H1 (cell line): ENCODE measurements around the gene MAML3. TPM values are rescaled to one million over a fixed set of nuclear protein-coding genes. Genes with fewer than 3 reads are reported as not detected.

Experiments
- CTCF ChIA-PET: fragments of 300-600 bp; sonication (Branson Sonifier 250); formaldehyde crosslinking; loops from one replicate; lab custom pipeline; 2021; ENCODE audit not compliant: partially characterized antibody; lab: Charles Lee
- POLR2A ChIA-PET: fragments of 300-600 bp; sonication (Branson Sonifier 250); formaldehyde crosslinking; loops from one replicate; lab custom pipeline; 2021; ENCODE audit warnings: inconsistent platforms; ENCODE audit not compliant: partially characterized antibody; lab: Charles Lee
- DNase-seq, 2 experiments: peaks; one replicate each; pipeline versions ENCODE4 v3.0.0 to v3.0.0-alpha.2; 2010 to 2022; ENCODE audit warnings: low spot score in 2 of 2, low read depth in 1 of 2, mixed read lengths in 1 of 2
- FAIRE-seq: peaks from 2 replicates; lab custom pipeline; 2011; peaks lifted over from hg19 to GRCh38; lab: Jason Lieb, UNC
- H2AFZ ChIP-seq: 2 replicates; pipeline ENCODE4 v1.8.1; 2012; ENCODE audit warnings: low read length, inconsistent platforms
- H2AK5ac ChIP-seq: 2 replicates; pipeline ENCODE4 v1.6.1; 2013; ENCODE audit warnings: low read depth, low read length
- H2BK120ac ChIP-seq: replicated peaks from 2 replicates; pipeline ENCODE3; 2013; ENCODE audit warnings: low read depth, low read length, inconsistent platforms
- H2BK12ac ChIP-seq: 2 replicates; pipeline ENCODE4 v1.6.1; 2013; ENCODE audit warnings: low read depth, low read length
- H2BK15ac ChIP-seq: 2 replicates; pipeline ENCODE4 v1.6.1; 2013; ENCODE audit warnings: low read length
- H2BK20ac ChIP-seq: 2 replicates; pipeline ENCODE4 v1.6.1; 2013; ENCODE audit warnings: low read length
- H2BK5ac ChIP-seq: 2 replicates; pipeline ENCODE4 v1.6.1; 2013; ENCODE audit warnings: low read depth, low read length
- H3K14ac ChIP-seq: 2 replicates; pipeline ENCODE4 v1.6.1; 2013; ENCODE audit warnings: inconsistent platforms; ENCODE audit not compliant: insufficient read length
- H3K18ac ChIP-seq: 2 replicates; pipeline ENCODE4 v1.6.1; 2013; ENCODE audit warnings: low read length; ENCODE audit errors: extremely low read depth
- H3K23ac ChIP-seq: 2 replicates; pipeline ENCODE4 v1.6.1; 2013; ENCODE audit warnings: inconsistent platforms; ENCODE audit not compliant: insufficient read length
- H3K23me2 ChIP-seq: 2 replicates; pipeline ENCODE4 v1.6.1; 2013; ENCODE audit warnings: low read depth, low read length
- H3K27ac ChIP-seq: 2 replicates; pipeline ENCODE4 v1.6.1; 2011; ENCODE audit warnings: low read depth, low read length, inconsistent platforms
- H3K27me3 ChIP-seq, 4 experiments: replicated peaks in 1 of 4; 1 replicate in 1 of 4; 2 replicates in 3 of 4; pipeline versions ENCODE4 v1.6.1 to v1.8.1; 2011 to 2013; ENCODE audit warnings: low read length in 3 of 4, mild to moderate bottlenecking in 3 of 4, inconsistent platforms in 2 of 4, mixed read lengths in 2 of 4, moderate library complexity in 1 of 4; ENCODE audit not compliant: control insufficient read depth in 3 of 4, insufficient read depth in 3 of 4; ENCODE audit errors: extremely low read depth in 1 of 4
- H3K36me3 ChIP-seq, 4 experiments: 2 replicates each; pipeline versions ENCODE4 v1.6.1 to v1.8.1; 2011 to 2013; ENCODE audit warnings: mild to moderate bottlenecking in 4 of 4, low read length in 3 of 4, moderate library complexity in 2 of 4, control low read depth in 1 of 4, inconsistent platforms in 1 of 4; ENCODE audit not compliant: insufficient read depth in 4 of 4, control insufficient read depth in 2 of 4
- H3K4ac ChIP-seq: replicated peaks from 2 replicates; pipeline ENCODE3; 2013; ENCODE audit warnings: low read length, low read depth, mixed read lengths, inconsistent platforms; ENCODE audit not compliant: insufficient read length
- H3K4me1 ChIP-seq, 4 experiments: replicated peaks in 1 of 4; 1 replicate in 1 of 4; 2 replicates in 3 of 4; pipeline versions ENCODE4 v1.6.1 to v1.8.1; 2011 to 2013; ENCODE audit warnings: low read length in 3 of 4, inconsistent platforms in 2 of 4, mixed read lengths in 1 of 4; ENCODE audit not compliant: insufficient read depth in 4 of 4, control insufficient read depth in 3 of 4
- H3K4me2 ChIP-seq, 2 experiments: 2 replicates each; pipeline versions ENCODE4 v1.6.1 to v1.8.1; 2011 to 2013; ENCODE audit warnings: low read depth in 2 of 2, low read length in 2 of 2, control low read depth in 1 of 2, inconsistent platforms in 1 of 2, mild to moderate bottlenecking in 1 of 2; ENCODE audit not compliant: insufficient read depth in 1 of 2
- H3K4me3 ChIP-seq, 4 experiments: fragments of 200-600, 300-600 bp in 1 of 4; sonication (generic), shearing (Covaris generic), sonication (Bioruptor Twin) in 1 of 4; 2 replicates each; pipeline versions ENCODE4 v1.5.1 to v1.8.1; 2011 to 2016; ENCODE audit warnings: low read length in 4 of 4, low read depth in 3 of 4, control low read depth in 2 of 4, inconsistent platforms in 2 of 4, mild to moderate bottlenecking in 2 of 4, mixed read lengths in 1 of 4, moderate library complexity in 1 of 4; ENCODE audit not compliant: insufficient read depth in 2 of 4; ENCODE audit errors: extremely low read depth in 1 of 4
- H3K56ac ChIP-seq: replicated peaks from 2 replicates; pipeline ENCODE3; 2013; ENCODE audit warnings: low read depth, mild to moderate bottlenecking, mixed read lengths, low read length, inconsistent platforms; ENCODE audit not compliant: insufficient read length
- H3K79me1 ChIP-seq: 2 replicates; pipeline ENCODE4 v1.6.1; 2013; ENCODE audit warnings: low read depth, low read length, control low read depth
- H3K79me2 ChIP-seq, 2 experiments: 2 replicates each; pipeline versions ENCODE4 v1.6.1 to v1.8.1; 2012 to 2013; ENCODE audit warnings: low read length in 2 of 2, mild to moderate bottlenecking in 2 of 2, inconsistent platforms in 1 of 2; ENCODE audit not compliant: insufficient read depth in 2 of 2, control insufficient read depth in 1 of 2
- H3K9ac ChIP-seq, 4 experiments: replicated peaks in 1 of 4; 1 replicate in 1 of 4; 2 replicates in 3 of 4; pipeline versions ENCODE4 v1.6.1 to v1.8.1; 2011 to 2013; ENCODE audit warnings: low read depth in 3 of 4, low read length in 3 of 4, control low read depth in 2 of 4, mild to moderate bottlenecking in 2 of 4, moderate library complexity in 2 of 4, inconsistent platforms in 1 of 4; ENCODE audit errors: extremely low read depth in 1 of 4
- H3K9me3 ChIP-seq, 2 experiments: 2 replicates each; pipeline versions ENCODE4 v1.6.1 to v1.8.1; 2012 to 2013; ENCODE audit warnings: mild to moderate bottlenecking in 2 of 2, moderate library complexity in 2 of 2, control low read depth in 1 of 2, inconsistent platforms in 1 of 2, low read depth in 1 of 2, low read length in 1 of 2, mixed read lengths in 1 of 2; ENCODE audit not compliant: insufficient read depth in 2 of 2
- H4K20me1 ChIP-seq, 2 experiments: replicated peaks in 1 of 2; 2 replicates each; pipeline versions ENCODE3 to v1.8.1; 2011 to 2013; ENCODE audit warnings: inconsistent platforms in 2 of 2, low read length in 2 of 2, mild to moderate bottlenecking in 1 of 2; ENCODE audit not compliant: insufficient read depth in 2 of 2, control insufficient read depth in 1 of 2
- H4K5ac ChIP-seq: 2 replicates; pipeline ENCODE4 v1.6.1; 2013; ENCODE audit warnings: low read length, low read depth, mixed read lengths, inconsistent platforms; ENCODE audit not compliant: insufficient read length
- H4K8ac ChIP-seq: 2 replicates; pipeline ENCODE4 v1.8.0; 2013; ENCODE audit warnings: mild to moderate bottlenecking, moderate library complexity, low read length, inconsistent platforms; ENCODE audit not compliant: insufficient read depth; ENCODE audit errors: extremely low read depth
- H4K91ac ChIP-seq: replicated peaks from 2 replicates; pipeline ENCODE3; 2013; ENCODE audit warnings: low read length, mixed read lengths, inconsistent platforms; ENCODE audit not compliant: insufficient read length
- BRCA1 ChIP-seq: IDR thresholded peaks from 2 replicates; pipeline ENCODE4 v1.6.1; 2012; ENCODE audit warnings: low read depth, low read length, improper control_type of control experiment
- TCF12 ChIP-seq: IDR thresholded peaks from 2 replicates; pipeline ENCODE4 v1.6.1; 2011; ENCODE audit warnings: low read depth, mild to moderate bottlenecking, low read length
- USF2 ChIP-seq: IDR thresholded peaks from 2 replicates; pipeline ENCODE4 v1.6.1; 2011; ENCODE audit warnings: low read length, improper control_type of control experiment
- WGBS, 2 experiments: shearing (Covaris generic) in 1 of 2; methylation state at CpG; one replicate each; pipeline versions ENCODE4 v1.1.6 to v1.1.7; 2013 to 2015; ENCODE audit warnings: low lambda C conversion rate in 2 of 2, mixed read lengths in 2 of 2, inconsistent platforms in 1 of 2, low coverage in 1 of 2, missing lambda C conversion rate in 1 of 2; ENCODE audit not compliant: insufficient replicate concordance in 2 of 2, insufficient coverage in 1 of 2, insufficient read length in 1 of 2; ENCODE audit errors: extremely low coverage in 1 of 2, missing lambda C conversion rate in 1 of 2; 5-methylcytosine and 5-hydroxymethylcytosine counted together
- polyA plus RNA-seq, 7 experiments: library from polyadenylated mRNA; depleted of rRNA in 3 of 7; stranded (reverse) in 5 of 7; unstranded in 2 of 7; fragments of >200 nt in 5 of 7; fragments of 200-250 nt in 2 of 7; gene quantifications; 1 replicate in 5 of 7; 2 replicates in 1 of 7; 4 replicates in 1 of 7; pipeline versions ENCODE4 v1.2.1 to v1.2.3, GENCODE V29; 2011 to 2013; ENCODE audit warnings: missing spikeins in 2 of 7, mixed read lengths in 2 of 7
- total RNA-seq: library from RNA; stranded (reverse); fragmentation: NEBNext Ultra II Directional; extraction: Animal tissue kit (Norgen Biotek cat#: 25700); gene quantifications from 2 replicates; pipeline ENCODE4 v1.2.1, GENCODE V29; 2021

The MAML3 gene
- total and polyA plus RNA-seq, 2 of the 8 experiments (the other 6 are each of a cell fraction or from before 2014, with no cell fraction given), result 2.1 to 5.7 TPM

- Histone ChIP-seq H2AK5ac (no peak overlapping the region), H2AFZ (no peak overlapping the region), H3K36me3 (no peaks in the 10 kb centered on the region), H3K4me1 (no peaks in the 10 kb centered on the region), H4K91ac (no peak overlapping the region), H4K20me1 (no peaks in the 10 kb centered on the region), H3K27me3 (no peaks in the 10 kb centered on the region), H3K79me1 (no peaks in the 10 kb centered on the region), H2BK5ac (no peak overlapping the region), H2BK120ac (no peak overlapping the region), H3K4me2 (no peak overlapping the region), H2BK15ac (no peak overlapping the region), H3K56ac (no peak overlapping the region), H3K4me3 (no peak overlapping the region), H3K79me2 (no peaks in the 10 kb centered on the region), H3K4ac (no peak overlapping the region), H3K9me3 (no peaks in the 10 kb centered on the region), H3K23ac (no peak overlapping the region), H3K18ac (no peak overlapping the region), H3K23me2 (no peaks in the 10 kb centered on the region), H4K8ac (no peak overlapping the region), H3K27ac (no peak overlapping the region), H2BK20ac (no peak overlapping the region), H2BK12ac (no peak overlapping the region), H3K14ac (no peak overlapping the region), H4K5ac (no peak overlapping the region), H3K9ac (no peak overlapping the region)
- WGBS, 2 experiments, result 93% methylated on average over 2 of the region's 2 CpGs; no CpG with 5 or more reads in 1 of the 2 experiments
- DNase-seq (no peak), FAIRE-seq (no peak)
- CTCF ChIA-PET, result interaction anchor here (0.6 to 1.4 kb wide), 3 partner anchors 48 to 290 kb away, joined by 3 to 4 read pairs (median 3); no protein-coding TSS in a partner anchor
- POLR2A ChIA-PET, result no interaction called here
- TF ChIP-seq TCF12 (no peak), USF2 (no peak), BRCA1 (no peak)
Observed at GRCh38 chr4:140183270-140183669, 29.3 kb upstream of the MAML3 start.
